Activated naive CD4-positive, alpha-beta T cell treated with anti-CD3 and anti-CD28 coated beads, Interleukin-2, amount 50 U/mL, for 16 hours (primary cell): ENCODE data around the gene TPRX1.
"Not testable (repeated sequence)": the region's sequence is repeated elsewhere in the genome, so short reads cannot be mapped to it uniquely, and the experiment has no call there.

Experiments used
- DNase-seq: peaks from one replicate; pipeline ENCODE4 v3.0.0-alpha.2; 2020

Gene TPRX1

GRCh38 chr19:47765523-47766358, 38.6 kb downstream of the TPRX1 start:
- peak; percentile 39 for DNase-seq

DNA sequence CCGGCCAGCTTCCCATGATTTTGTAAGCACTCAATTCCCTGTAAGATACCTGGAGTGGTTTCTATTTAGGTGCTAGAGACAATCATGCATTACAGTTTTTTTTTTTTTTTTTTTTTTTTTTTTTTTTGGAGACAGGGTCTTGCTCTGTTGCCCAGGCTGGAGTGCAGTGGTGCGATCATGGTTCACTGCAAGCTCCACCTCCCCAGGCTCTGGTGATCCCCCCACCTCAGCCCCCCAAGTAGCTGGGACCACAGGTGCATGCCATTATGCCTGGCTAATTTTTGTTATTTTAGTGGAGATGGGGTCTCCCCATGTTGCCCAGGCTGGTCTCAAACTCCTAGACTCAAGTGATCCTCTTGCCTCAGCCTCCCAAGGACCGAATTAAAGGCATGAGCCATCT, 39.6 kb downstream of the TPRX1 start:
- not testable (repeated sequence) for DNase-seq

DNA sequence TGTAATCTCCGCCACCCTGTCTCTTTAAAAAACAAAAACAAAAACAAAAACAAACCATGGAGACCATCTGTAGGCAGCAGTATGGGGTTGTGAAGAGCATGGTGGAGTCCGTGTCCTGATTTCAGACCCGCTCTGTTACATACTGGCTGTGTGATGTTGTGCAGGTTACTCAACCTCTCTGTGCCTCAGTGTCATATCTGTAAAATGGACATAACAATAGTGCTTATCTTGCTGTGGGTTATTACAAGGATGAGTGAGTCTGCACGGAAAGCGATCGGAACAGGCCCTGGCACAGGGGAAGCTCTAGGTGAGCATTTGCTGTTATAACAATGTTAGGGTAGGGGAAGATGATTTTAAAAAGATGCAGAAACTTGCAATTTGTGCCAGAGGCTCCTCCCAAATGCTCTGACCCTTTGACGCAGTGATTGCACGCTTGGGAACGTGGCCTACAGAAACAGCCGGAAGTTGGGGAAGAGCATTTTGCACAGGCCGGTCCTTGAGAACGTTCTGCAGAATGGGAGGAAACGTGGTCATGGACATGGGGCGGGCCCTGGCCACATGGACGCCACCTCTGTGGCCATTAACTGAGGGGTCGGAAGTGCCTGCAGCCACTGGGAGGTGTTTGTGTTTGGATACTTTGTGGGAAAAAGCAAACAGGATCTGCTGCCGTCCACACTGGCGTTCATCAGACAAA, 41.6 kb downstream of the TPRX1 start:
- no peak for DNase-seq

- DNase-seq, result no peak
Measured at GRCh38 chr19:47762151-47762550, 42.2 kb downstream of the TPRX1 start.

DNA sequence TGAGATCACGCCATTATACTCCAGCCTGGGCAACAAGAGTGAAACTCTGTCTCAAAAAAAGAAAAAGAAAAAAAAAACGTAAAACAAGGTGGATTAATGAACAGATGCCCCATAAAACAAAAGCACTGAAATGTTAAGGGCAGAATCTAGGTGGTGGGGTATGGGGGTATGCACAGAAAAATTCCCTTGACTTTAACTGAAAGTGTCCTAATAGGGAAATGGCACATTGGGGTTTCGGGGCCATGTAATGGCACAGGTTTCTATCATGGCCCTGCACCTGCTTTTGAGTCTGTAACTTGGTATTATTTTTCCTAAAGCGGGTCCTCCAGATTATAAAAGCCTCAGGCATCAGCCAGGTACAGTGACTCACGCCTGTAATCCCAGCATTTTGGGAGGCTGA, 42.8 kb downstream of the TPRX1 start:
- no peak for DNase-seq

- DNase-seq, result no peak
Measured at GRCh38 chr19:47760632-47760999, 43.7 kb downstream of the TPRX1 start.

DNA sequence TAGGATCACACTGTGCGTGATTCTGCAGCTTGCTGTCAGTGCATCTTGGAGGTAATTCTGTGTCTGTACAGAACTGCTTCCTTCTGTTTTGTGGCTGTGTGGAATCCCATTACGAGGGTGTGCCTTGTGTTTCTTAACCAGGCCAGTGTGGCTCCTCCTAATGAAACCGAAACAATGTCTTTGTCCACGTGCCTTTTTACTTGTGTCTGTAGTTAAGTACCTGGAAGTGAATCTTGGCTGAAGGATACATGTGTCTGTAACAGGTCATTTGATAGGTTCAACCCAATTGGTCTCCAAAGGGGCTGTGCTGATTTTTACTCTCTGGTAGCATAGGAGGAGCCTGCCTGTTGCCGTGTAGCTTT, 45.9 kb downstream of the TPRX1 start:
- no peak for DNase-seq

DNA sequence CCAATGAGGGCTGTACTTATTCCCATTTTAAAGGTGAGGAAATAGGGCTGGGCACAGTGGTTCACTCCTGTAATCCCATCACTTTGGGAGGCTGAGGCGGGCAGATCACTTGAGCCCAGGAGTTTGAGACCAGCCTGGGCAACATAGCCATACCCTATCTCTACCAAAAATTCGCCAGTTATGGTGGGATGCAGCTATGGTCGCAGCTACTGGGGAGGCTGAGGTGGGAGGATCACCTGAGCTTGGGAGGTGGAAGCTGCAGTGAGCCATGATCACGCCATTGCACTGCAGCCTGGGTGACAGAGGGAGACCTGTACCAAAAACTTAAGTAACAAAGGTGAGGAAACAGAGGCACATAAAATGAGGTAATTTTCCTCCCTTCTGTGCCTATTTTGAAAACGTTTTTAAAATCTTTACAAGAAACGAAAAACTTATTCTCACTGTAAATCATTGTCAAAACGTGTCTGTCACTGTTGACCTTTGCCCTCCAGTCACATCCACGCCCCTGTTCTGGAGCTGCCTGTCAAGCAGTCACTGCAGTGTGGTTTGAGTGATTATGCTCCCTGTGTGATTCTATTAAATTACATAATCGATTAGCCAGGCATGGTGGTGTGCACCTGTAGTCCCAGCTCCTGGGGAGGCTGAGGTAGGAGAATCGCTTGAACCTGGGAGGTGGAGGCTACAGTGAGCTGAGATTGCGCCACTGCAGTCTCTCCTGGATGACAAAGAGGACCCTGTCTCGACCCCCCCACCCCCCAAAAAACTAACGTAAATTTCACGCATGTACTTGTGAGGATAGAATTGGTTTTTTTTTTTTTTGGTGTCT, 46.5 kb downstream of the TPRX1 start:
- no peak for DNase-seq

DNA sequence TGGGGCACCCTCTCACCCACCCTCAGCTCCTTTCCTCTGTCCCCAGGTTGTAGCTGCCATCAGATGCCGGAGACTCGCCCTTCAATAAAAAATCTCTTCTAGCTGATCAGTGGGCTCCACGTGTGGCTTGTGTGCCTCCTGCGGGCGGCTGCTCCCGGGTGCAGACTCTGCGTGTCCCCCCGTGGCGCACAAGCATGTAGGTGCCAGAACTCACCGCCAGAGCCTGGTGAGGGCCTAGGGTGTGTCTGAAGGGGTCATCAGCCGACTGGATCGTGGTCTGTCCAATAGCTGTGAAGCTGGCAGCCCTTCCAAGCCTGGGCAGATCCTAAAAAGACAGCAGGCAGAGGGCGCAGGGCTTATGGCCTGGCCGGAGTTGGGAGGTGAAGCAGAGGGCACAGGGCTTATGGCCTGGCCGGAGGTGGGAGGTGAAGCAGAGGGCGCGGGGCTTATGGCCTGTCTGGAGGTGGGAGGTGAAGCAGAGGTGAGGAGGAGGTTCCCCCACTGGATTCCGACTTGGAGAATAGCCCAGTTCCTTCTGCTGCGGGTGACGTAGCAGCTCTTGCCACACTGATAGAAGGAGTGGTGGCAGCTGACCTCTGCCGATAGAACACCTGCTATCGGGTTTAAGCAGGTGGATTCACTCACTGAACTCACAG, 47.3 kb downstream of the TPRX1 start:
- DNase-seq, result no peak

- no peak for DNase-seq
Measured at GRCh38 chr19:47756627-47756929, 47.8 kb downstream of the TPRX1 start.

DNA sequence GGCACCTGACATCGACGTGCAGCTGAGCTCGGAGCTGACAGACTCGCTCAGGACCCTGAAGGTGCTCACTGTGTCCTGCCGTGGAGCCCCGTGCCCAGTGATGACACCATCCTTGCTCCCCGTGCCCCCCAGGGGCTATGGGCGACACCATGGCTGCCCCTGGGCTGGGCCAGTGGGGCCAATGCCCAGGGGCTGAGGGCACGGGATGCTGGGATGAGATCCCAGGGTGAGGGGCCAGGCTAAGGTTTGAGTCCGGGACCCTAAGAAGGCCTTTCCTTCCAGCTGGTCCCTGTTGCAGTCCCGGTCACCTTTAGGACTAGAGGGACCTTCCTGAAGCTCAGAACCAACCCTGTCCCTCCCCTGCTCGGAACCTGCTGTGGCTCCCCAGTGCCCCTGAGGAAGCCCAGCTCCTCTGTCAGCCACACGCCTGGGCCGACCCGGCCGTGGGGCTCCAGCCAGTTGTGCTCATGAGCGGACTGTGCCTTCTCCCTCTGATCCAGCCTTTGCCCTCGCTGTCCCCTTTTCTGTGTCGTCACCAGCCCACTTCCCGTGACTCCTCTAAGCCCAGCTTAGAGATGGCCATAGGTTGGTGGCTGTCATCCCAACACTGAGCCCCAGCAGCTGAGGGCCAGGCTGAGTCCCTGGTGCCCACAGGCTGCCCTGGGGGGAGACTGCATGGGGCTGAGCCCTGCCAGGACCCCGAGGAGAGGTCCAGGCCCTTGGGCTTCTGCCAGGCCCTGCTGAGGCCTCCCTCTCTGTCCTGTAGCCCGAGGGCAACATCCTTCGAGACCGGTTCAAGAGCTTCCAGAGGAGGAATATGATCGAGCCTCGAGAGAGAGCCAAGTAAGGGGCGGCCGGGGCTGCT, 48.4 kb downstream of the TPRX1 start:
- DNase-seq, result no peak

DNA sequence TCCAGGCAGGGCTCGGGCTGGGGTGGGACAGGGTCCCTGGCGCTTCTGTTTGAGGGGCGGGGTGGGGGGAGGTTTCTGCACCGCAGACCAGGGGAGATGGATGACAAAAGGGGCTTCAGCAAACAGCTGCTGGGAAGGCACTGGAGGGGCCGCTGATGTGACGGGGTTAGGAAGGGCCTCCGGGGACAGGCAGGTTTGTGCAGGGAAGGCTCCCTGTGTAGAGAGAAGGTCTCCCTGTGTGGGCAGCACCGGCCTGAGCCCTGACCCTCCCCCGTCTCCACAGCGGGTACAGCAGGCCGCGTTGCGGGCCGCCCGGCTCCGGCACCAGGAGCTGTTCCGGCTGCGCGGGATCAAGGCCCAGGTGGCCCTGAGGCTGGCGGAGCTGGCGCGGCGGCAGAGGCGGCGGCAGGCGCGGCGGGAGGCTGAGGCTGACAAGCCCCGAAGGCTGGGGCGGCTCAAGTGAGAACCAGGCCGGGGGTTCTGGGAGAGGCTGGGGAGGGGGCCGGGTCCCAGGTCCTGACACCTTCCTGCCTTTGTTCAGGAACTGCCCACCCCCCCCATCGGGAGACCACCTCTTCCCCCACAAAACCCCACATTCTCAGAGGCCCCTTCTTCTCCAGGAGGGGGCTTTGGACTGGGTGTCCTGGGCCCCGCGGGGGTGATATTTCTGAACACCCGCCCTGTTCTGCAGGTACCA, 49.1 kb downstream of the TPRX1 start:
- no peak for DNase-seq

GRCh38 chr19:47754206-47755064, 49.9 kb downstream of the TPRX1 start:
- no peak for DNase-seq

DNA sequence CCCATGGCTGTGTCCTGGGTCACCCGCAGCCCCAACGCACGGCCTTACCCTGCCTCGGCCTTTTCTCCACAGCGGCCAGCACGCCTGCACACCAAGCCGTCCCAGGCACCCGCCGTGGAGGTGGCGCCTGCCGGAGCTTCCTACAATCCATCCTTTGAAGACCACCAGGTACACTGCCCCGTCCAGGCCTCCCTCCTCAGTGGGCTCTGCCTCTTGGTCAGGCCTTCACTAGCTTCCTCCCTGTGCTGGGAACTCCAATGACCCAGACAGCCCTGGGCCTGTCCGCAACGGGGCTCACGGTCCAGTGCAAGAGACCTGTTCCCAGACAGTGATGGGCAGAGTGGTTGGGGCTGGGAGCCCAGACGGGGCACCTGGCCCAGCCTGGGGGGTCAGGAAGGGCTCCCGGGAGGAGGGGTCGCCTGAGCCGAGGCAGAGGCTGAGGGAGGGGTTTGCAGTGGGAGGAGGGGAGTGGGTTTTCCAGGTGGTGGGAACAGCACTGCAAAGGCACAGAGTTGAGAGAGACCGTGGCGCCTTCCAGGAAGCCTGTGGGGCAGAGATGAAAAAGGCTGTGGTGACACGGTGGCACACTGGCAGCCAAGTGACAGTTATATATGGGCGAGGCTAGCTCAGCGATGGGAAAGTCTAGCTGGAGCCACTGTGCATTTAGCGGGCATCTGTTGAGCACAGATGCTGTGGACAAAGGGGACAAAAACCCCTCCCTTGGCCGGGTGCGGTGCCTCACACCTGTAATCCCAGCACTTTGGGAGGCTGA, 51.7 kb downstream of the TPRX1 start:
- DNase-seq, result no peak
